HG03103 (cell line): ENCODE measurements around the gene NOD1.
"Not testable (repeated sequence)": the region's sequence is repeated elsewhere in the genome, so short reads cannot be mapped to it uniquely, and the experiment has no call there.

ENCODE experiments used
- ATAC-seq: cut with Tn5 transposase; IDR thresholded peaks from one replicate; pipeline ENCODE4 v1.9.1; 2021; ENCODE audit warnings: low read depth; ENCODE audit not compliant: unreplicated experiment

The NOD1 gene

DNA sequence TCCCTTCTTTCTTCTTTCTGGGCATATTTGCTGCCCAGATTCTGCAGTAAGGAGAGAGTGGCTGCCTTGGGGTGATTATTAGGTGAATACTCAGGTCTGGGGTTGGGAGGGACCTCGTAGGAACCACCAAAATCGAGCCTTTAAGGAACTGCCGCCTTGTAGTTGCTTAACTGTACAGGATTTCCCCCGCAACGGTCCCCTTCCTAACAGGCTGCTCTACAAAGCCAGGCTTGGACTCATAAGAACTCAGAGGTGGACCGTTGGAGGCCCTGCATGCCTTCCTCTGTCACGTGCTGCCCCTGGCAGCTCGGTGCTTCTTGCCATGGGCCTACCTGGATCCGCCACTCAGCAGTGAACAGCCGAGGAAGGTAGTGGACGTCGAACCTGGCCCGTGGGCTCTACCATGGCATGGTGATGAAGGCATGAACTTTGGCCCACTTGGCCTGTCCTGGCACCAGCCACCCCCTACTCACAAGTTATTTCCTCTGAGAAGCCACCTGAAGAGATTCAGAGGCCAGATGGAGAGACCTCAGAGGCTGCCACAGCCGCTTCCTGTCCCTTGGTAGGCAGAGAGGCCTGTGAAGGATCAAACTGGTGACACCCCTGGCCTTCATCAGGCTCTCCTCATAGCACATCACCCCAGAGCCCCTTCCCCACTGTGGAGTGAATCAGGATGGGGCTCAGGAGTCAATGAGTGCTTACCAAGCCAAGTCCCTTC lies 54.6 kb downstream of the NOD1 start:
- no peak for ATAC-seq

DNA sequence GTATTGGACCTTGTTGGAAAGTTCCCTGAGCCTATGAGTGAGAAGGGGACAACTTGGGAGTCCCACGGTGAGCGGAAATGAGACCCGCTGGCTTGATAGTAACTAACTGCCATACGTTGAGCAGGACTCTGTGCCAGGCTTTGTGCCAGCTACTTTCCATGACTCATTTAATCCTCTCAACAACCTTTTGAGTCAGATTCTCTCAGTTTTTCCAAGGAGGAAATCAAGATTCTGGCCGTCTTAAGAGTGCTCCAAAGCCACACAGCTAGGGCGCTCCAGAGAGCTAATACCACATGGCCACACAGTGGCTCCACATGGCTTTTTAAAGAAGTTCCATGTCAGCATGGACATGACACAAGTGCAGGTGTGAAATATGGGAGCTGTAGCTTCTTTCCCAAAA lies 55.7 kb downstream of the NOD1 start:
- ATAC-seq = no peak

DNA sequence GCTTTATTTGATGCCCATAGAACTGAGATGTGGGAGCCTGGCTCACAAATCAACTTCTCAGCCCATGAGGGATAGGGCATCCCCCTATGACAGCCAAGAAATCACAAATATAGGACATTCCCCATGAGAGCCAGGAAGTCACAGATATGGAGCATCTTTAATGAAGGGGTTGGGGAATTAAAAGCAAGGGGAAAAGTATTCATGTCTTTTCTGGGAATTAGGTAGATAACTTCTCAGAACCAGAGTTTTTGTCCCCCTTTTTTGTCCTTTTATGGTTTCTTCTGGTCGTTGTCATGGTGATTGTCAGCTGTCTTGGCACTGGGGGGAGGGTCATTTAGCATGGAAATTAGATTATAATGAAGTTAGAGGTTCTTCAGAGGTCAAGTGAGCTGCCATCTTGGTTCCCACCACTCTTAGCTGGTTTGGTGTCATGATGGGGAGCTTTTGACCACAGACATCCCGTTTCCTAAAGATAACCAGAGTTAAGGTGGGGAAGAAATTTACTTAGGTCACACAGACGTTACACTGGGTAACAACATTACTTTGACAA lies 56.9 kb downstream of the NOD1 start:
- ATAC-seq = no peak

DNA sequence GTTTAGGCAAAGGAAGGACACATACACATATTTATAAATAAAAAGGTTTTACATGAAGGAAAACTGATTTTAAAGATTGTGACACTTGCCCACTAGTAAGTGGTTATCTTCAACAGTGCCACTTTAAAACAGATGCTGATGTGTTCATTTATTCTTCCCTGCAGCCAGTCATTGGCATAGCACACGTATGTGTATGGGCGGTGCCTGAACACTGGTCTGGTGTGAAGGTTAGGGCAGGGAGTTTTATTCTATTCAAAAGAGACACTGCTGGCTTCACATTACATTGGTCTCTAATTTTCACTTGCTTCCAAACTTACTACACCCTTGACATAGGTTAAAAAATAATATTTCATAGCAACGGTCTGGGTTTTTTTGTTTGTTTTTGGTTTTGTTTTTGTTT lies 57.9 kb downstream of the NOD1 start:
- no peak for ATAC-seq

DNA sequence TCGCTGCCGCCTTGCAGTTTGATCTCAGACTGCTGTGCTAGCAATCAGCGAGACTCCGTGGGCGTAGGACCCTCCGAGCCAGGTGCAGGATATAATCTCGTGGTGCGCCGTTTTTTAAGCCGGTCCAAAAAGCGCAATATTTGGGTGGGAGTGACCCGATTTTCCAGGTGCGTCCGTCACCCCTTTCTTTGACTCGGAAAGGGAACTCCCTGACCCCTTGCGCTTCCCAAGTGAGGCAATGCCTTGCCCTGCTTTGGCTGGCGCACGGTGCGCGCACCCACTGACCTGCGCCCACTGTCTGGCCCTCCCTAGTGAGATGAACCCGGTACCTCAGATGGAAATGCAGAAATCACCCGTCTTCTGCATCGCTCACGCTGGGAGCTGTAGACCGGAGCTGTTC lies 58.5 kb downstream of the NOD1 start:
- ATAC-seq = not testable (repeated sequence)

DNA sequence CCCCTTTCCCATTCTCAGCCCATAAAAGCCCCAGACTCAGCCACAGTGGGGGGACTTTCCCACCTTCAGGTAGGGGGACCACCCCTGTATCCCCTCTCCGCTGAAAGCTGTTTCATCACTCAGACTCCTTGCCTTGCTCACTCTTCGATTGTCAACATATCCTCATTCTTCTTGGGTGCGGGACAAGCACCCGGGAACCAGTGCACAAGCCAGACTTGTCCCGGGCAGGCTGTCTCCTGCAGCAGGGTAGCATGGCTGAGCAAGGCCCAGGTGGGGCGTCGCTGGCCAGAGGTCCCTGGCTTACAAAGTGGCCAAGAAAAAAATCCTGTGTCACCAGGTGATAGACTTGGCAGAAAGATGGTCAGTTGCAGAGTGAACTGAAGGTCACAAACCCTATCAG lies 64.7 kb downstream of the NOD1 start:
- no peak for ATAC-seq

DNA sequence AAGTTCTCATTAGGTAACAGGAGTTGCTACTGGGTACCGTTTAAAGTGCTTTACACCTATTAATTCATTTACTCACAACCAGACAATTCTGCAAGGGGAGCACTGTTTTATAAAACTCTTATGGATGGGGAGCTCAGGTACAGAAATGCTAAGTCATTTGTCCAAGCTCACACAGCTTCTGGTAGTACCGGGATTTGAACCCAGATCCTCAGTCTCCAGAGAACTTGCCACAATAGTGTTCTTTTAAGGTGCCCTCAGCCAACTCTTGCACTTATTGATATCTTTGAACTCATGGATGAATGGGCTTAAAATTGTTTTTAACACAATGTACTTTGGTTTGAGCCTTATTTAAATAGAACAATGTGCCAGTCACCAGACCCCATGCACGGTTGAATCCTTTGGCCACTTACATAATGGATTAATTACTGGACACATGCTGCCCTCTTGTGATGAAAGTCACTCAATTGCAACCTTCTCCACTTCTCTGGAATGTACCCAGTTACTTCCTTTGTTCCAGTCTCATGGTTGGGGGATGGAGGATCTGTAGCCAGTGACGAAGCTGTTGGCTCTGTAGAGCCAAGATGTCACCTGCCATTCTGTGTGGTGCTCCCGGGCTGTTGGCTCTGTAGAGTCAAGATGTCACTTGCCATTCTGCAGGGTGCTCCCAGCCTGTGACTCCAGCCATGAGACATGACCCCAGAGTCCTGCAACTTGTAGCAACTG lies 65.6 kb downstream of the NOD1 start:
- no peak for ATAC-seq

DNA sequence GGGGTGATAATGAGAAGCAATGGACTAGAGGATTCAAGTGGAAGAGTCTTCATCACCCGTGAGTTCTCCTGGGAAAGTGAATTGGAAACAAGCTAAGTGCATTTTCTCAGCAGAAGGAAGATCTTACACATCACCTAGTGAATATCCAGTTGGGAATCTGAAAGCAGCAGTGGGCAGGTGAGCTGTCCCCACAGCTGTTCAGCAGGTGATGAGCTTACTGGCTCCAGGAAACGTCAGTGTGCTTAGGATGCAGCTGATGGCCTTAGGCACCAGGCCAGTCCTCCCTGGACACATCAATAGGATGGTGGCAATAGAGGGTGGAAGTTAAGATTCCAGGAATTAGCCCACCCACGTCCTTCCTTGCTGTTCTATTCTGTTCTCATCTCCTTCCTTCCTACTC lies 66.7 kb downstream of the NOD1 start:
- no peak for ATAC-seq

DNA sequence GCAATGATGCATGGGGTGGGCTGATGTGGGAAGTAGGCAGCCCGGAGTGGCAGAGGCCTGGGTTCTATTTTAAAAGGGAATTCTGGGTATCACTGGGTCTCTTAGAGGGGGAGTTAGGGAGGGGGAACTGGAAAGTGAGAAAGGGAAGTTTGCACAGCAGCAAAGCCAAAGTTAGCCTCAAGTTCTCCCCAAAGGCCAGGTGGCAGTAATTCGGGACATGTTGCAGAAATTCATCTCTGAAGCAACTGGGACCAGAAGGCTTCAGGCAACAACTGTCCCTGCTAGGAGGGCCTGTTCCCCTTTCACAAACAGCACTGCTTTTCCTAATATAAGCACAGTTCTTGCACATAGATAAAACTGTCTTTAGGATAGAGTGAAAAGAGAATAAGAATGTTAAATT lies 67.4 kb downstream of the NOD1 start:
- ATAC-seq = no peak

DNA sequence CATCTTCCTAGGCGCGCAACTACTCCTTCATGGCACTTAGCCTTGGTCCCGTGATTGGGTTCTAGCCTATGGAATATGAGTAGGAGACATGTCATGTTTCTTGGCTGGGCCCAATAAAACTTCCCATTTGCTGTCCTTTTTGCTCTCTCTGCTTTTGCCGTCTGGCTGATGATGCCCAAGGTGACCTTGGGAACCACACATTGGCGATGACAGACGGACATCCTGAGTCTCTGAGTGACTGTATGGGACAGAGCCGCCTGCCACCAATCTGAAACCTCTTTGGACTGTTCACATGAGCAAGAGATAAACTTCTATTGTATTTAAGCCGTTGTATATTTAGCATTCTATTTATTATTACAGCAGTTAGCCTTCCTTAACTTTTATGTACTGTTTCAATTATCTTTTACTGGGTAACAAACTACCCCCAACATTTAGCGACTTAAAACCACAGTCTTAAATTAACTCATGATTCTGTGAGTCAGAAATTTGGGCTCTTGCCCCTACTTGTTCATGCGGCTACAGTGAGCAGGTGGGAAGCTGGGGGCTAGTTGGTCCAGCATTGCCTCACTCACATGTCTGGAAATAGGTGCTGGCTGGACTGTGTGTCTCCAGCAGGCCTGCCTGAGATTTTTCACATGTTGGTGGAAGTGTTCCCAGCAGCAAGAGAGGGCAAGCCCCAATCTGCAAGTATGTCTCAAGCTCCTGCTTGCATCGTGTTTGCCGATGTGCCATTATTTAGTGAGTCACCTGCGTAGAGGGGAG lies 71.7 kb downstream of the NOD1 start:
- ATAC-seq = no peak

DNA sequence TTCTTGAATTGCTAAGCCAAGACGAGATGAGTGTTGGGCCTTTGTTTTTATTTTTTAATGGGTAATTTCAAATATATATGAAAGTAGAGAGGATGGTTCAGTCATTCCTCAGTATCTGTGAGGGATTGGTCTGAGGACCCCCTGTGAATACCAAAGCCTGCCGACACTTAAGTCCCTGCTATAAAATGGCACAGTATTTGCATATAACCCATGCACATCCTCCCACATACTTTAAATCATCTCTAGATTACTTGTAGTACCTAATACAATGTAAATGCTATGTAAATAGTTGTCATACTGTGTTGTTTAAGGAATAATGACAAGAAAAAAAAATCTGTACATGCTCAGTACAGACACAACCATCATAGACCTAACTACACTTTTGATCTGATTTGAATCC lies 73.4 kb downstream of the NOD1 start:
- no peak for ATAC-seq

DNA sequence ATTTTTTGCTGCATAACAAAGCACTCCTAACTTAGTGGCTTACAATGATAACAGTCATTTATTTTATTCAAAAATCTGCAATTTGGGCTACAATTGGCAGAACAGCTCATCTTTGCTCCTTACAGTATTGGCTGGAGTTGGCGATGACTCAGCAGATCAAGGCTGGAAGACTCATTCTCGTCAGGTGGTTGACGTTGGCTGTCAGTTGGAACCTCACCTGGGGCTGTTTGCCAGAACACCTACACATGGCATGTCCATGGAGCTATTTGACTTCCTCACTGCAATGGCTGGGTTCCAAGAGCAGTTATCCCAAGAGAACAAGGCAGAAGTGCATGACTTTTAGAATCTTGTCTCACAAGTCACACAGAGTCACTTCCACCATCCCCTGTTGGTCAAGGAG lies 75.1 kb downstream of the NOD1 start:
- no peak for ATAC-seq

DNA sequence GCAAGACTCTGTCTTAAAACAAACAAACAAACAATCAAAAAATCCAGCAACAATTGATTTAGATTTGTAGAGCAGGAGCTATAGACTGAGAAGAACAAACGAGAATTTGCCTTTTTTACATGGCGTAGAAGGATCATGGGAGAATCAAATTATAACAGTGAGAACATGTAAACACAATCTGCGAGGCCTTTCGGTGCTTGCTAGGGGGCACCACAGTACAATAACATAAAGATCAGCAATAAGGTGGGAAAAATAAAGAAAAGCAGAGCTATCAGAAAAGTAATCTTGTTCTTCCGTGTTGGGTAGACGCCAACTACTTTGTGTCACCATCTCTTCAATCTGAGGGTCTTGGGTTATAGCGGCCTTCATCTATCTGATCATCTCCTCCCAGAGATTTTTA lies 82.2 kb downstream of the NOD1 start:
- ATAC-seq = no peak

DNA sequence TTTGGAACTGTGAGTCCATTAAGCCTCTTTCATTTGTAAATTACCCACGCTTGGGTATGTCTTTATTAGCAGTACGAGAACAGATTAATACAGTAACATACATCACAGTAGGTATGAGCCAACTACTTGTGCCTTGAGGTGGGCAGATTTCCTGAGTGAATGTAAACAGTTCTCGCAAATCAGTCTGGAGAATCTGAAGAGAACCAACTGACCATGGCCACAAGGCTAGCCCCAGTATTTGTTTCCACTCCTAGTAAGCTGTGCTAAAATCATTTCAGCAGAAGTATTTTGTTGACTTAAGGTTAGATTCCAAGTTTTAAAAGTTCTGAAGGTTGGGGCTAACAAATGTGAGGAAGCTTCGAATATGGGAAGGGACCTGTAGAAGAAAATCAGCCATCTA lies 82.9 kb downstream of the NOD1 start:
- ATAC-seq = no peak

DNA sequence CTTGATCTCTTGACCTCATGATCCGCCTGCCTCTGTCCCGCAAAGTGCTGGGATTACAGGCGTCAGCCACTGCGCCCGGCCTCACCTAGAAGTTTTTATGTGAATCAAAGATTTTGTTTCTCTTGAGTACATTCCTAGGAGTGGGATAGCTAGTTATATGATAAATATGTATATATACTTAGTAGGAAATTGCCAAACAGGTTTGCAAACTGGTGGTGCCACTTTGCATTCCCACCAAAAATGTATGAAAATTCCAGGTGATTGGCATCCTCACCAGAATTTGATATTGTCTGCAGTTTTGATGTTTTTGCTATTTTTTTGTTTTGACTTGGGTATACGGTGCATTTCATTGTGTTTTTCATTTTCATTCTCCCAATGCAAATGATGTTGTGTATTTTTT lies 86.8 kb downstream of the NOD1 start:
- ATAC-seq = no peak

DNA sequence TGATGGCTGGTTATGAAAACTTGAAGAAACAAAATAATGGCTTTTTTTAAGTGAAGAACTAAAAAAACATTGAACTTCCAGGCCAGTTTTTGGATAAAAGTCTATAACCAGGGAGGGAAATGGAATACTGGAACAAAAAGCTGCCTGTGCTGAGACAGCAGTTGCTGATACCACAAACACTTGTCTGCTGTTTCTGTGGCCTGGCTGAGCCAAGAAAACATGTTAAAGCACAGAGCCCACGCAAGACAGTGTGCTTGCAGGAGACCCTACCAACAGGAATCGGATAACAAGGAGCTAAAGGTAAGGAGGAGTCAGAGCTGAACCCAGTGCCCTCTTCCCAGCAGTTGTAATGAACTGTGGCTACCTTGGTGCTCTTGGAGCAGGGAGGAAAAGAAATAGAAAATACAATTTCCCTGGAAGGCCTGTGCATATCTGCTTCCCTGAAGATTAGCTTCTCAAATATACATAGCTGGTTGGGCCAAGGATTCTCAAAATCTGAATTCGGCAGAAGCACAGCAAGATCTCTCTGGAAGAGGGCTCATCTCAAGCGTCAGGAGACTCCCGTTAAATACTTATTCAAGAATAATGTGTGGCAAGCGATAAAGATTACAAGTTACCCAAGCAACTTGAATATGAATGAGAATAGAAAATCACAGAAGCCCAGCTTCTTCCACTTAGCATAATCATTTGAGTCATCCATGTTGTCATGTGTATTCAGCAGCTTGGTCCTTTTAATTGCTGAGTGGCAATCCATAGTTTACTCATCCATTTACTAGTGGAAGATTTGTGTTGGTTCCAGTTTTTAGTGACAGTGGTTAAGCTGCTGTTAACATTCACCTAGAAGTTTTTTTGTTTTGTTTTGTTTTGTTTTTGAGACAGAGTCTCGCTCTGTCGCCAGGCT lies 87.6 kb downstream of the NOD1 start:
- no peak for ATAC-seq

DNA sequence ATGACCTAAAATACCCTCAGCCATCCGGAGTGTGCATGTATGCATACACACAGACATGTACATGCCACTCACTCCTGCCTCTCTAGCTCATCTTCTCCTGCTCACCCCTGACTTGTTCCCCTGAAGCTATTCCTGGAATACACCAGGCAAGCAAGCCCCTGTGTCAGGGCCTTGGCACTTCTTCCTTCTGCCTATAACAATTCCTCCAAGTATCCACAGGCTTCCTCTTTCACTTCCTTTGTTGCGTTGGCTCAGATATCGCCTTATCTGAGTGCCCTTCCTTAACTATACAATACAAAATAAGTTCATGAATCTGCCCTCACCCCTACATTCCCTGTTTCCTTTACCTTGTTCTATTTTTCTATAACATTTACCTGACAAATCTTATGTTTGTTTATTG lies 88.8 kb downstream of the NOD1 start:
- no peak for ATAC-seq

DNA sequence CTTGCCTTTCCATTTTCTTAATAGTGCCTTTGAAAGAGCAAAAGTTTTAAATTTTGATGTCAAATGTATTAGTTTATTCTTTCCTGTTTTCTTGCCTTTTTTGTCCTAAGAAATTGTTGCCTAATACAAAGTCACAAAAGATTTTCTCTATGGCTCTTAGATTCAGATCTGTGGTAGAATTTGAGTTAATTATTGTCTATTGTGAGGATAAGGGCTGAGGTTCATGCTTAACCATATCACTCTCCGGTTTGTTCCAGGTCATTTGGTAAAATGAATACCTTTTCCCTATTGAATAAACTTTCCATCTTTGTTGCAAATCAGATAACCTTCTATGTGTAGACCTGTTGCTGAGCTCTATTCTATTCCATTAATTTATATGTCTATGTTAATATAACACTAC lies 96.0 kb downstream of the NOD1 start:
- ATAC-seq = no peak

DNA sequence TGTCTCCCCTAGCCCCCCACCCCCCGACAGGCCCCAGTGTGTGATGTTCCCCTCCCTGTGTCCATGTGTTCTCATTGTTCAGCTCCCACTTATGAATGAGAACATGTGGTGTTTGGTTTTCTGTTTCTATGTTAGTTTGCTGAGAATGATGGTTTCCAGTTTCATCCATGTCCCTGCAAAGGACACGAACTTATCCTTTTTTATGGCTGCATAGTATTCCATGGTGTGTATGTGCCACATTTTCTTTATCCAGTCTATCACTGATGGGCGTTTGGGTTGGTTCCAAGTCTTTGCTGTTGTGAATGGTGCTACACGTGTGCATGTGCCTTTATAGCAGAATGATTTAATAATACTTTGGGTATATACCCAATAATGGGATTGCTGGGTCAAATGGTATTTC lies 97.8 kb downstream of the NOD1 start:
- not testable (repeated sequence) for ATAC-seq

DNA sequence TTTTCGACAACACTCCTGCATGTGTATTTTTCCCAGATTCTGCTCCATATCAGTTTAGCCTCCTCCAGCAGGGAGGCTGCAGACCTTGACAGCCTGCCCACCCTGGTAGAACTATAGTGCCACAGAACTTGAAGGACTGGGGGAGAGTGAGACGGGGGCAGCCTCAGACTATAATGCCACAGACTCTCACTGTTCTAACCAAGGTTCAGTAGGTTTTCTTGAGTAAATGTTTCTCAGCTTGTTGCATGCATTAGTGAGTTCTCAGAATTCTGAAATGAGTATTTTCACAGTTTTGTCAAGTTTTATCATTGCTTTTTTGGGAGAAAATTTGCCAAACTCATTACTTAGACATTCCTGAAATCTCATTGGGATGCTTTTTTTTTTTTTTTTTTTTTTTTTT lies 98.3 kb downstream of the NOD1 start:
- no peak for ATAC-seq
